SU-DHL-6 (cell line): ENCODE measurements around the gene ZNF639.
"Not testable (repeated sequence)": the region's sequence is repeated elsewhere in the genome, so short reads cannot be mapped to it uniquely, and the experiment has no call there.

ENCODE experiments used
- H2AFZ ChIP-seq: fragments of 200-600 bp; sonication (generic); 2 replicates; pipeline ENCODE4 v1.6.1; 2014; ENCODE audit warnings: low read depth, mild to moderate bottlenecking, moderate library complexity, mixed read lengths, antibody characterized with exemption, low read length; ENCODE audit not compliant: severe bottlenecking
- H3F3A ChIP-seq: fragments of 200-600 bp; shearing (Covaris generic); 2 replicates; pipeline ENCODE4 v1.6.0; 2016; ENCODE audit warnings: antibody characterized with exemption, mild to moderate bottlenecking; ENCODE audit not compliant: insufficient read depth
- H3K27ac ChIP-seq: fragments of 200-600 bp; sonication (generic); 2 replicates; pipeline ENCODE4 v1.5.1; 2016; ENCODE audit warnings: low read depth, mild to moderate bottlenecking, low read length, moderate library complexity, mixed read lengths
- H3K27me3 ChIP-seq: fragments of 200-600 bp; sonication (generic), shearing (Covaris generic); 2 replicates; pipeline ENCODE4 v1.6.0; 2014; ENCODE audit warnings: mild to moderate bottlenecking, low read length
- H3K36me3 ChIP-seq: fragments of 200-600 bp; sonication (generic); 2 replicates; pipeline ENCODE4 v1.6.1; 2014; ENCODE audit warnings: mild to moderate bottlenecking, low read length, mixed read lengths
- H3K4me2 ChIP-seq: fragments of 300-600, 200-600 bp; shearing (Covaris generic), sonication (generic); 2 replicates; pipeline ENCODE4 v1.6.0; 2014; ENCODE audit warnings: low read length, low read depth, mild to moderate bottlenecking; ENCODE audit not compliant: poor library complexity, severe bottlenecking
- H3K4me3 ChIP-seq: fragments of 200-600 bp; sonication (generic); 2 replicates; pipeline ENCODE4 v1.5.1; 2014; ENCODE audit warnings: antibody characterized with exemption, low read length, mild to moderate bottlenecking, mixed read lengths; ENCODE audit not compliant: insufficient read depth, poor library complexity, severe bottlenecking
- H3K79me2 ChIP-seq: fragments of 200-600 bp; sonication (generic); 2 replicates; pipeline ENCODE4 v1.6.1; 2014; ENCODE audit warnings: mild to moderate bottlenecking, low read length, moderate library complexity; ENCODE audit not compliant: insufficient read depth
- H3K9ac ChIP-seq: fragments of 200-600 bp; sonication (generic); 2 replicates; pipeline ENCODE4 v1.7.0; 2014; ENCODE audit warnings: mild to moderate bottlenecking, low read length
- H3K9me2 ChIP-seq: fragments of 200-600 bp; sonication (generic); replicated peaks from 2 replicates; pipeline ENCODE4 v1.6.1; 2014; ENCODE audit warnings: low read length; ENCODE audit not compliant: insufficient read depth
- H3K9me3 ChIP-seq: fragments of 200-600 bp; sonication (generic); 2 replicates; pipeline ENCODE4 v1.6.1; 2014; ENCODE audit warnings: low read length, mixed read lengths; ENCODE audit not compliant: insufficient read depth
- H4K20me1 ChIP-seq: fragments of 200-600 bp; sonication (generic); 2 replicates; pipeline ENCODE4 v1.6.1; 2014; ENCODE audit warnings: low read depth, mild to moderate bottlenecking, antibody characterized with exemption, low read length, moderate library complexity, mixed read lengths
- EZH2phosphoT487 ChIP-seq: fragments of 200-600 bp; sonication (generic), shearing (Covaris generic); conservative IDR thresholded peaks from 2 replicates; pipeline ENCODE4 v1.6.1; 2018; ENCODE audit warnings: mild to moderate bottlenecking, antibody characterized with exemption, low read length, moderate library complexity, mixed read lengths
- TF ChIP-seq, protein P1 (sequence below): fragments of 200-600 bp; sonication (generic); IDR thresholded peaks from one replicate; pipeline ENCODE4 v1.5.1; 2017; ENCODE audit warnings: antibody characterized with exemption, mild to moderate bottlenecking, low read length, moderate library complexity; ENCODE audit not compliant: insufficient read depth, poor library complexity, severe bottlenecking

Gene ZNF639, protein sequence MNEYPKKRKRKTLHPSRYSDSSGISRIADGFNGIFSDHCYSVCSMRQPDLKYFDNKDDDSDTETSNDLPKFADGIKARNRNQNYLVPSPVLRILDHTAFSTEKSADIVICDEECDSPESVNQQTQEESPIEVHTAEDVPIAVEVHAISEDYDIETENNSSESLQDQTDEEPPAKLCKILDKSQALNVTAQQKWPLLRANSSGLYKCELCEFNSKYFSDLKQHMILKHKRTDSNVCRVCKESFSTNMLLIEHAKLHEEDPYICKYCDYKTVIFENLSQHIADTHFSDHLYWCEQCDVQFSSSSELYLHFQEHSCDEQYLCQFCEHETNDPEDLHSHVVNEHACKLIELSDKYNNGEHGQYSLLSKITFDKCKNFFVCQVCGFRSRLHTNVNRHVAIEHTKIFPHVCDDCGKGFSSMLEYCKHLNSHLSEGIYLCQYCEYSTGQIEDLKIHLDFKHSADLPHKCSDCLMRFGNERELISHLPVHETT

DNA sequence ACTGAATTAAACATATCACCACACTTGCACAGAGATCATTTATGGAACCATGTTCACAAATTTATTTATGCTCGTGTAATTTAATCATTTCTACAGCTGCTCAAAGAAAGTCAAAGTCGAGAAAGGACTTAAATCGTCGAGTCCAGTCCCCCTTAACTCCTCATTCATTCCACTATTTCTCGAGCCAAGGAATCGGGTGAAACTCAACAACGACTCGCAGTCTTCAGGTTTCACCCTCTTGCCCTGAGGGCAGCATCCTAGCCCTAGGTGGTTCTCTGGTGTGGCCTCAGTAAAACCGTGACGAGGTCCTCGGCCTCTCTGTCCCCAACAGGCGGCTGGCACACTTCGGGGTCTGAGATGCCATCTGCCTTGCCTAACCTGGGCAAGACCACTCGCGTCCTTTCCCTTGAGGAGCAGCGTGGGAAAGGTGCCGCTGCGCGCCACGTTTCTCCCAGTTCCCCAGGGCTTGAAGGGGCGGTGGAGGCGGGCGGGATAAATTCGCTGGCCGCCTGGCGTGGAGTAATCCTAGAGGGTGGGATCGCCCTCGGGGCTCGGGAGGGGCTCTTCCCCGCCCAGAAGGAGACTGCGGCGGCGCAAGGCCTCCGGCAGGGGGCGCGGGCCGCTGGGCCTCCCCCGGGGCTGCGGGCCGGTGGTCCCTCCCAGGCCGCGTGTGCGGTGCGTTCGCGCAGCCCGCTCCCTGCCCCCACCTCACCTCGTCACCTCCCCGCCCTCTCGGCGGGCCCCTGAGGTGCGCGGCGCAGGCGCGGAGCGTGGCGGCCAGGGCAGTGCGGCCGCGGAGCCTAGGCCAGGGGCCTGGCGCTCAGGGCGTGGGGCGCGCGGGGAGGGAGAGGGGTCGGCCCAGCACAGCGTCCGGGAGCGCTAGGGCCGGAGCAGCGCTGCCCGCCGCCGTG is at the start of gene ZNF639:
Gene ZNF639 (plus strand): TSS at position 746 of the 911 bp plus-strand sequence. CDS start 5,263 bp downstream, outside the sequence.
- H3F3A ChIP-seq: peaks cover 5% of the 10 kb centered on the region
- peaks cover 44% of the 10 kb centered on the region for H3K79me2 ChIP-seq
- peak within 1 kb of the TSS; percentile 79 for H3K4me3 ChIP-seq
- no peaks in the 10 kb centered on the region for H3K9me3 ChIP-seq
- peak within 1 kb of the TSS; percentile 95 for H2AFZ ChIP-seq
- peaks cover 6% of the 10 kb centered on the region; the same call in 1 of the 2 replicates for H4K20me1 ChIP-seq
- peak within 1 kb of the TSS; percentile 91 for H3K9ac ChIP-seq
- H3K27ac ChIP-seq: peak within 1 kb of the TSS; percentile 75
- H3K36me3 ChIP-seq: peaks cover 3% of the 10 kb centered on the region; the same call in 1 of the 2 replicates
- no peaks in the 10 kb centered on the region for H3K9me2 ChIP-seq
- H3K4me2 ChIP-seq: peak within 1 kb of the TSS; percentile 92
- no peak for TF ChIP-seq EZH2phosphoT487
- TF ChIP-seq, protein P1, sequence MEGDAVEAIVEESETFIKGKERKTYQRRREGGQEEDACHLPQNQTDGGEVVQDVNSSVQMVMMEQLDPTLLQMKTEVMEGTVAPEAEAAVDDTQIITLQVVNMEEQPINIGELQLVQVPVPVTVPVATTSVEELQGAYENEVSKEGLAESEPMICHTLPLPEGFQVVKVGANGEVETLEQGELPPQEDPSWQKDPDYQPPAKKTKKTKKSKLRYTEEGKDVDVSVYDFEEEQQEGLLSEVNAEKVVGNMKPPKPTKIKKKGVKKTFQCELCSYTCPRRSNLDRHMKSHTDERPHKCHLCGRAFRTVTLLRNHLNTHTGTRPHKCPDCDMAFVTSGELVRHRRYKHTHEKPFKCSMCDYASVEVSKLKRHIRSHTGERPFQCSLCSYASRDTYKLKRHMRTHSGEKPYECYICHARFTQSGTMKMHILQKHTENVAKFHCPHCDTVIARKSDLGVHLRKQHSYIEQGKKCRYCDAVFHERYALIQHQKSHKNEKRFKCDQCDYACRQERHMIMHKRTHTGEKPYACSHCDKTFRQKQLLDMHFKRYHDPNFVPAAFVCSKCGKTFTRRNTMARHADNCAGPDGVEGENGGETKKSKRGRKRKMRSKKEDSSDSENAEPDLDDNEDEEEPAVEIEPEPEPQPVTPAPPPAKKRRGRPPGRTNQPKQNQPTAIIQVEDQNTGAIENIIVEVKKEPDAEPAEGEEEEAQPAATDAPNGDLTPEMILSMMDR: peak; percentile 80
- H3K27me3 ChIP-seq: no peaks in the 10 kb centered on the region

DNA sequence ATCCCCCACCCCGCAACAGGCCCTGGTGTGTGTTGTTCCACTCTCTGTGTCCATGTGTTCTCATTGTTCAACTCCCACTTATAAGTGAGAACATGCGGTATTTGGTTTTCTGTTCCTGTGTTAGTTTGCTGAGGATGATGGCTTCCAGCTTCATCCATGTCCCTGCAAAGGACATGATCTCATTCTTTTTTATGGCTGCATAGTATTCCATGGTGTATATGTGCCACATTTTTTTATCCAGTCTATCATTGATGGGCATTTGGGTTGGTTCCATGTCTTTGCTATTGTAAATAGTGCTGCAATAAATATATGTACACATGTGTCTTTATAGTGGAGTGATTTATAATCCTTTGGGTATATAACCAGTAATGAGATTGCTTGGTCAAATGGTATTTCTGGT is 48.4 kb upstream of the ZNF639 start:
- not testable (repeated sequence) for H2AFZ ChIP-seq, H3K4me3 ChIP-seq, H3F3A ChIP-seq, H3K9me2 ChIP-seq, H3K27ac ChIP-seq, H3K4me2 ChIP-seq, H3K79me2 ChIP-seq, H3K27me3 ChIP-seq, H3K36me3 ChIP-seq, H3K9ac ChIP-seq, H4K20me1 ChIP-seq, H3K9me3 ChIP-seq

DNA sequence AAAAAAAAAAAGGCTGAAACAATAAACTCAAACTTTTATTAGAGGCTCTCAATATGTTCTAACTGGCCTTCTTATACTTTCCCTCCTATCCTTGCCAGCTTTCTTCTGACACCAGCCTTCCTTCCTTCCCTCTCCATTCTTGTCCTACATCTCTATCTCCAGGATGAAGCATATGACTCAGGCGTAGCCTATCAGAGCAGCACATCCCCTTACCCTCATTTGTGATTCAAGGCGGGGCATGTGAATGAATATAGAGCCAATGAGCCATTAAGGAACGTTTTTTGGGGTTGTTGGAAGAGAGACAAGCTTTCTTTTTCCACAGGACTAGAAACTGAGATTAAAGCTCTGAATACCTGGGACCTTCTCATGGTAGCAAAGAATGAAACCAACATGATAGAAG is 46.8 kb upstream of the ZNF639 start:
- no peaks in the 10 kb centered on the region for H3F3A ChIP-seq
- H4K20me1 ChIP-seq: no peaks in the 10 kb centered on the region
- no peak overlapping the region for H2AFZ ChIP-seq

More for the DNA sequence above, 46.8 kb upstream of the ZNF639 start:
- Histone ChIP-seq H3K27me3 (no peaks in the 10 kb centered on the region), H3K9me2 (no peaks in the 10 kb centered on the region), H3K36me3 (no peaks in the 10 kb centered on the region), H3K4me3 (no peak overlapping the region), H3K9me3 (no peaks in the 10 kb centered on the region), H3K27ac (no peak overlapping the region), H3K79me2 (no peaks in the 10 kb centered on the region), H3K4me2 (no peak overlapping the region), H3K9ac (no peak overlapping the region)
- no peak for TF ChIP-seq EZH2phosphoT487
- TF ChIP-seq, protein P1: no peak
